Limb (tissue), 2 donors: ENCODE data around the gene RAD23B.
"Not testable (repeated sequence)": the region's sequence is repeated elsewhere in the genome, so short reads cannot be mapped to it uniquely, and the experiment has no call there.

Source experiments
- DNase-seq, 2 donors: peaks; one replicate each; pipeline ENCODE4 v3.0.0-alpha.2; 2016; ENCODE audit errors: extremely low spot score in 2 of 2

The RAD23B gene

DNA sequence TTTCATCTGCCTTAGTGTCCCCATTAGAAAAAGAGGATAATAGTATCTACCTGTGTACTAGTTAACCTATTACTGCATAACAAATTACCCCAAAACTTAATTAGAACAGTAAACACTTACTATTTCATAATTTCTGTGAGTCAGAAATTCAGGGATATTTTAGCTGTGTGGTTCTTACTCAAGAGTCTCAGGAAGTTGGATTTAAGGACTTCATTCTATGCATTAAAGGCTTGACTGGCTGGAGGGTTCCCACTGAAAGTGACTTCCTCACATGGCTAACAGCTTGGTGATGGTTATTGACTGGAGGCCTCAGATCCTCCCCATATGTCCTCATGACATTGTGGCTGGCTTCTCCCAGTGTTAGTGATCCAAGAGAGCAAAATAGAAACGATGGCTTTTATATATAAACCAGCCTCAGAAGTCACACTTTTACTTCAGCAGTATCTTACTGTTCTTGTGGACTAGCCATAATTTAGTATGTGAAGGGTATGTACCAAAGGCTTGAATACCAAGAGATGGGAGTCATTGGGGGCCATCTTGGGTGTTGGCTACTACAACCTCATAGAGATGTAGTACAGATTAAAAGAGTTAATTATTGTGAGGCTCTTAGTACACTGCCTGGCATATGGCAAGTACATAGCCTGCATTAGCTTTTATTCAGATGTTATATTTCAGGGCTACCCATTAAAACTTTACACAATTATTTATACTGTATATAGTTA, 9.9 kb downstream of the RAD23B start:
- DNase-seq: no peak

DNA sequence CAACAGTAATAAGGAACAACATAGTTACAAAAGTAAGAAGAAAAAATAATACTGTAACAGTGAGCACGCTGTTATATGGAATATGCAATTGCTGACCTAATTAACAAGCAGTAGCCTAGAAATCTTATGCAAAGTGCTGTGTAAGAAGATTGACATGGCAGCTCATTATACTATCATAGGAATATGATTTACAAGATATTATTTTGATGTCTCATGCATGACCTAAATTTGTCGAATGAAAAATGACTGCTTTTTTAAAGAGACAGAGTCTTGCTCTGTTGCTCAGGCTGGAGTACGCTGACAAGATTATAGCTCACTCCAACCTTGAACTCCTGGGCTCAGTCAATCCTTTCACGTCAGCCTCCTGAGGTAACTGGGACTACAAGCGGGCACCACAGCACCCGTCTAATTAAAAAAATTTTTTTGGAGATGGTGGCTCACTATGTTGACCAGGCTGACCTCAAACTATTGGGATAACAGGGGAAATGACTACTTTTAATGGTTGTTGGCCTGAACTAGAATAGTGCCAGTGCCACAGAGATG, 10.5 kb downstream of the RAD23B start:
- DNase-seq: no peak

DNA sequence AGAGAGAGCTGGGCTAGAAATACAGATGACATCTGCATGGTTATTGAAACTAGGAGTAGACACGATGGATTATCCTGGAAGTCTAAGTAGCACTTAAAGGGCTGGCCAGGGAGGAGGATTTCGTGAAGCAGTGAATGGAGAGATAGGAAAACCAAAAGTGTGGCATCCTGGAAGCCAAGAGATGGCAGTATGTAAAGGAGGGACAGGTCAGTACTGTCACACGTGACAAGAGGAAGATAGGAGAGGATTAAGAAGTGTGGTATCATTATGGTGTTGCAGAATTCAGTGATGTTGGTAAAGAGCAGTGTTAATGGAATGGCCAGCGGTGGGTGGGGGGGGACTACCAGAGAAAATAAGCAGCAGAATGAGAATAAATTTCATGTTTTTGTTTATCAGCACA, 11.7 kb downstream of the RAD23B start:
- no peak for DNase-seq

DNA sequence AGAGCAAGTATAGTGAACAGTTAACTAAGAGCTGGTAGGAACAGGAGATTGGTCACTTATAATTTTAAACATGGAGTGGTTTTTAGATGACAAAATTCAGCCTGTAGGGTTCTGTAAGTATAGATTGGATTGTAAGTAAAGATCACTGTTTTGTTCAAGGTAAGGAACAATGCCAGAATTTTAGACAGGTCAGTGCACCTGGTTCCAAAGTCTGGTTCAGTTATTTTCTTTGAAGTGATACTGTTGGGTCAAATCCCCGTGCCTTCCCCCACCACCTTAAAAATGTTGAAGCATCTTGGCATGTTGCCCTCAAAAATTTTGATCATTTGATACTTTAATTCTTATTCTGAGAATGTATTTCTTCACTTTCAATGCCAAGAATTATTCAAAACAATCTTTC, 12.9 kb downstream of the RAD23B start:
- no peak for DNase-seq

DNA sequence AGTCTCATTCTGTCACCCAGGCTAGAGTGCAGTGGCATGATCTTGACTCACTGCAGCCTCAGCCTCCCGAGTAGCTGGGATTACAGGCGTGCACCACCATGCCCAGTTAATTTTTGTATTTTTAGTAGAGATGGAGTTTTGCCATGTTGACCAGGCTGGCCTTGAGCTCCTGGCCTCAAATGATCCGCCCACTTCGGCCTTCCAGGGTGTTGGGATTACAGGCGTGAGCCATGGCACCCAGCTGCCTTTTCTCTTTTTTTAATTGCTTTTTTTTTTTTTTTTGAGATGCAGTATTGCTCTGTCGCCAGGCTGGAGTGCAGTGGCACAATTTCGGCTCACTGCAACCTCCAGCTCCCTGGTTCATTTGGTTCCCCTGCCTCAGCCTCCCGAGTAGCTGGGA, 13.5 kb downstream of the RAD23B start:
- not testable (repeated sequence) for DNase-seq

DNA sequence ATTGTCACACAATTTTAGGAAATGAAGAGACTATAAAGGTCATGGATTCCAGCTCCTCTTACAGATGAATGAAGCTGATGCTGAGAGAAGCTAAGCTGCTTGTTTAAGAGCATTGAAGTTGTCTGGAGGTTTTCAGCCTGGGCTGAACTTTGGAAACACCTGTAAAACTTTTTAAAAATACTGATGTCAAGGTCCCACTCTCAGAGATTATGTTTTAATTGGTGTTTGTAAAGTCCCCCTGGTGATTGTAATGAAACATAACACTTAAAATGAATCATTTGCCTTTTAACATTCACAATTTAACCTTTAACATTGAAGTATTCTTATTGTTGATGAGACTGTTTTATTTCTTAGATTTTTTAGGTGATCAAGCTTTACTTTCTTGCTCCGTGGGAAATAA, 16.4 kb downstream of the RAD23B start:
- no peak for DNase-seq

DNA sequence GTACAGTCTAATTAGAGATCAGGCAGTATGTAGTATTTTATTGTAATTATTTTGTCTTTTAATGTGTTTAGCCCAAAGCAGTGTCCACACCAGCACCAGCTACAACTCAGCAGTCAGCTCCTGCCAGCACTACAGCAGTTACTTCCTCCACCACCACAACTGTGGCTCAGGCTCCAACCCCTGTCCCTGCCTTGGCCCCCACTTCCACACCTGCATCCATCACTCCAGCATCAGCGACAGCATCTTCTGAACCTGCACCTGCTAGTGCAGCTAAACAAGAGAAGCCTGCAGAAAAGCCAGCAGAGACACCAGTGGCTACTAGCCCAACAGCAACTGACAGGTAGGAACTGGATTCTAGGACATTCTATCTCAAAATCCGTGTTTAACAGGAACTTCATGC, 23.2 kb downstream of the RAD23B start:
- DNase-seq: no peak

DNA sequence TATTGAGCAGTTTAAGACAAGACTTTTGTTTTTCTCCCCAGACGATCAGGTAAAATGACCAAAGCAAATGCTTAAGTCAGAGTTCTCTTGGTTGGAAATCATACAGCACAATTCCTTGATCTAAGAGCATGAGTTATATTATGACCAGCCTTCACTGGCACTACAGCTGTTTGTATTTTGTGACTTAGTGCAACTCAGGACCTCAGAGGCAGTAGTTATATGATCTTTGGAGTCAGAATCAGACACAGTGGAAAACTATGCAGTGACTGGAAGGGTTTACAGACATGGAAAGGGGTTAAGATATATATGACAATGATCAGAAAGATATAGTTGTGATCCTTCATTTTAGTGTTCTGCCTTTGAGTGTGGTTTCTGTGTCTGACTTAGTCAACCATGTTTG, 24.3 kb downstream of the RAD23B start:
- DNase-seq: no peak

DNA sequence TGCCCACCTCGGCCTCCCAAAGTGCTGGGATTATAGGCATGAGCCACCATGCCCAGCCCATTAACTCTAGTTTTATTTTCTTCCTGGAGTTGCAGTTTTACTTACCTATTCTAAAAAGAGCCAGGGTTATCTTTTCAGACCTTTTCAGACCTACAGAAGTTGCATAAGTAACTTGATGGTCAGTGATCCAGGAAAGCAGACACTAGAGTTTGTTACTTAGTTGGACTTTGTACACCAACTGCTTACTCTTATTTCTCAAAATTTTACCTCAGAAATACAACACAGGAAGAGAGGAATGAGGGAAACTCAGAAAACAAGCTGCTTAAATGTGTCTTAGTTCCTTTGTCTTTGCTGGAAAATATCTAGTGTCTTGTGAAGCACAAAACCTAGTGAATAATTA, 25.4 kb downstream of the RAD23B start:
- DNase-seq: no peak

DNA sequence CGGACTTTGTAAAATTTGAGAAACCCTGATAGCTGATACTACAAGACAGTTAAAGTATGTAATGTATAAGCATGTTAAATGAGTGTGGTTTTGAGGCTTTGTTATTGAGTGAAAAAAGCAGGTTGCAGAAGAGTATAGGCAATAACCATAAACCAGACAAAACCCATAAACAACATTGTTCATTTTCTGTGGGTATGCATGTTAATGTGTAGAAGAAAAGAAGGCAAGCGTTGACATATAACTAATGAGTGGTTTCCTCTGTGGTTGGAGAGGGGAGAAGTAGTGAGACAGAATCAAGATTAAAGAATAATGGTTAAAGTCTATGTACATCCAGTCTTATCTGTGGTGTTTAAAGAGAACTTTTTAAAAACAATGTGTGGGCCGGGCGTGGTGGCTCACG, 26.2 kb downstream of the RAD23B start:
- DNase-seq: no peak

DNA sequence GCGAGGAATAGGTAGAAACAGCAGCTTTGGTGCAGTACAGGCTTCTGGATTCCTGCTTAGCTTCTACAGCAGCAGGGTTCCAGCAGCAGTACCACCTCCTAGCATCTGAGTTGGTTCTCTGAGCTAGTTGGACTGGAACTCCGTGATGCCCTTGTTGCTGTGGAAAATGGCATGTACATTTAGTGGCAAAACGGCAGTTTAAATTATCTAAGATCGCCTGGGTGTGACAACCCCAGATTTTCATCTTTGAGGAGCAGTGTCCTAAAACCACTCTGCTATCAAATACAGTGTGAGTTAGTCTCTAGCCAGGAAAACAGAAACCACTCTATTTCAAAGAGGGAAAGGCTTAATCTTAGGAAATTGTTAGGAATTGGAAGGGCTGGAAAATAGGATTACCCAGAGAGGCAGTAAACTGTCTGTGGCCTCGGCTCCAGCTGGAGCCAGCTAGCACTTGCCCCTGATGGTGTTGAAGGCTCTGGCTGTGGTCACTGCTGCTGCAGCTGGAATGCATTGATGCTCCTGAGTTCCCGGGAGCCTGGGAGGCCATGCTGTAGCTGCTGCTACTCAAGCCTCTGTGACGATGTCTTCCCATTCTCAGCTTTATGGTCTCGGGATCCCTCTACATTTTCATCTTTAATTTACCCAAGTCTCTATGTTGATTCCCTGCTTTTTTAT, 29.4 kb downstream of the RAD23B start:
- no peak for DNase-seq

DNA sequence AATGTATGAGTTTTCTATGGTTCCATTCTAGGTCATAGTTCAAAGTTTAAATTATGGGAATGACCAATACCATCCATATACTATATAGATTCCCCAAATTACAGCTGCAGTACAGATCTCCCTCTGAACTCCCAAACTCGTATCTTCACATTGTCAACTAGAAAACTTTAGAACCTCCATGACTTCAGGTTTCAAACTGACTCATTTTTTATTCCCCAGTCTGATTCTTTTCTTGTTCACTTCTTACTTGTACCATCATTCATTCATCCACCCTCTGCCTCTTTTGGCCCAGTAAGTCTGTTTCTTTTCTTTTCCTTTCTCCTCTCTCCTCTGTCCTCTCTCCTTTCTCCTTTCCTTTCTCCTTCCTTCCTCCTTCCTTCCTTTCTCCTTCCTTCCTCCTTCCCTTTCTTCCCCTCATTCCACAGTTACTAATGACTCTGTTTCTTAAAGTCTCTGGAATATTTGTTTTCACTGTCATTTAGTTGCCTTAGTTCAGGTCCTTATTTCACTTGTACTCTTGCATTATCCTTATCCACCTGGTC, 30.5 kb downstream of the RAD23B start:
- no peak for DNase-seq

DNA sequence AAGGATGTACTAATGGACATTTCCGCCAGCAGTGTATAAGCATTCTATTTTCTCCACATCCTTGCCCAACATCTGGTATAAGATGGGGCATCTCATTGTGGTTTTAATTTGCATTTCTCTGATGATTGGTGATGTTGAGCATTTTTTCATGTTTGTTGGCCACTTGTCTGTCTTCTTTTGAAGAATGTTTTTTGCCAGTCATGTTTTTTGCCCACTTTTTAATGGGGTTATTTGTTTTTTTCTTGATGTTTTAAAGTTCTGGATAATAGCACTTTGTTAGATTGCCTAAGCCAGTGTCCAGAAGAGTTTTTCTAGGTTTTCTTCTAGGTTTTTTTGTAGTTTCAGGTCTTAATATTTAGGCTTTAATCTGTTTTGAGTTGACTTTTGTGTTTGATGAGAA, 31.7 kb downstream of the RAD23B start:
- DNase-seq: no peak

DNA sequence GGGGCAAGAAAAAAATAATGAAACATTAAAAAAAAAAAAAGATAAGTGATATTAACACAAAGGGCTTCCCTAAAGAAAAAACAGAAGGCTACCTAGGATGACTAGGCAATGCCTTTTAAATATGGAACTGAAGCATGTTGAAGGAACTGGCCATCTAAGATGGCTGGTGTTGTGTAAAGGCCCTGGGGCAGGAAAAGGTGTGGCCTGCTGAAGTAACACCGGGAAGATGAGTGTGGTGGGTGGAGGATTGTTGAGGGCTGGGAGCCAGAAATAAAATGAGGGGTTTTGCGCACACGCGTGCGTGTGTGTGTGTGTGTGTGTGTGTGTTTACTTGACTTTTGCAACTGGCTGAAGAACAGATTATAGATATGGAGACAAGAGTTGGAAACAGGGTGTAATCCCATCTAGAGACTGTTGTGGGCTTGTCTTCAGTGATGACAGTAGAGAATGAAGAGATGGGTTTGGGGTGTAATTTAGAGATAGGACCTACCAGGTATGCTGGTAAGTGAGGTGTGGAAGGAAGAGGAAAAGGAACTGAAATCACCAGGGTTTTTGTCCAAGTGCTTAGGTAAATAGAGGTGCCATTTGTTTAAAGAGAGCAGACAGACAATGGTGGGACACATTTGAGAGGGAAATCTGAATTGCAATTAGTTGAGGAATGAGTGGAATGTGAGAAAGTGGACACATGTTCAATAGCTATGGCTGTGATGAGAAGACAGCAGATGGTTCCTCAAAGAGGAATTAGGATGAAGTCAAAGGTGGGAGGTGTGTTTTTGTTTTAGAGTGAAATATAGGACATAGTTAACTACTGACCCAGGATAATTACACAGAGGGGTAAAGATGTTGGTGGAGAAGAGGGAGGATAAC, 33.9 kb downstream of the RAD23B start:
- DNase-seq: no peak

DNA sequence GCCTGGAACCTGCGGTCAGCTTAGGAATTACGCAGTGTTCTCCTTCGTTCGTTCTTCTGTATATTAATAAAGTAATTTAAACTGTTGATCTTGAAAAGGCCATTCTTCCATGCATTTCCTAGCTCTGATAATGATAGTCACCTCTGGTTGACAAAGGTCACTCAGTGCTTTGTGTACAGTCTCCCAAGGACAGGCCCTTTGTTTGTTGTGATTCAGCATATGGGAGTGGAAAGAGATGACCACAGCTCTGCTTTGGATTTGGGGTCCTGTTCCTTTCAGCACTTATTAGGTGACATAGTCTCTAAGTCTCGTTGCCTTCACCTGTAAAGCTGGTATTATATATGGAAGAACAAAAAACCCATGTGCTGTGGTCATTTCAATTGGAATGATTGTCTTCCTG, 39.6 kb downstream of the RAD23B start:
- DNase-seq: no peak

DNA sequence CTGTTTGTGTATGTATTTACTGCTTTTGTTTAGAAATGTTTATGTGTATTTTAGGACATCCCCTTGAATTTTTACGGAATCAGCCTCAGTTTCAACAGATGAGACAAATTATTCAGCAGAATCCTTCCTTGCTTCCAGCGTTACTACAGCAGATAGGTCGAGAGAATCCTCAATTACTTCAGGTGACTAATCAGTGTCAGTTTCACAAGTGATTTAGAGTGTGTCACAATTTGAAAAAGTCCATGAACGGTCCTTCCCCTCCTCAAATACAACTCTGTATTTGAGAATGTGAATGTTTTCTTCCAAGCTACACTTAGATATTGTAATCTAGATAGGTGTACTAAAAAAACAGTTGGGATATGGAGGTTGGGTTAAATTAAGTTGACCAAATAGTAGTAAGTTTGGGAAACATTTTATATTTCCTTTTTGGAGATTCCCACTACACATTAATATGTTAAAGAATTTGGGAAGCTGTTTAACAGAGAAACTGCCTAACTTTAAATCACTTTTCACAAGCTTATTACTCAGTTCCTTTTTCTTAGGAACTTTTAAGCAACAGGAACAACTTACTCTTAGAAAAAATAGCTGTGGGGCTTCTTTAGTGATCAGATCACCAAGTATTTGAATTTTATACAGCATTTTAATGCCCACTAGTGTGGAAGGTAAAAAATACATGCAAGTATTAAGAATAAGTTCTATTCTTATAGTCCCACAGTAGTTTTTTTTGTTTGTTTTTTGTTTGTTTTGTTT, 40.9 kb downstream of the RAD23B start:
- no peak for DNase-seq

DNA sequence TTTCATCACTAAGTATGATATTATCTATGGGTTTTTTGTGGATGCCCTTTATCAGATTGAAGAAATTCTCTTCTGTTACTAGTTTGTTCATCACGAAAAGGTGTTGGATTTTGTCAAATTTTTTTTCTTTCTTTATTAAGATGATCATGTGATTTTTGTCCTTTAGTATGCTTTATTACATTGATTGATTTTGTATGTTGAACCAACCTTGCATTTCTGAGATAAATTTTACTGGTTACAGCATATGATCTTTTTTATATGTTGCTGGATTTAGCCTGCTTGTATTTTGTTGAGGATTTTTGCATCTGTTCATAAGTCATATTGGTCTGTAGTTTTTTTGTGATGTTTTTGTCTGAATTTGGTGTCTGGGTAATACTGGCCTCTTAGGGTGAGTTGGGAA, 42.8 kb downstream of the RAD23B start:
- no peak for DNase-seq

DNA sequence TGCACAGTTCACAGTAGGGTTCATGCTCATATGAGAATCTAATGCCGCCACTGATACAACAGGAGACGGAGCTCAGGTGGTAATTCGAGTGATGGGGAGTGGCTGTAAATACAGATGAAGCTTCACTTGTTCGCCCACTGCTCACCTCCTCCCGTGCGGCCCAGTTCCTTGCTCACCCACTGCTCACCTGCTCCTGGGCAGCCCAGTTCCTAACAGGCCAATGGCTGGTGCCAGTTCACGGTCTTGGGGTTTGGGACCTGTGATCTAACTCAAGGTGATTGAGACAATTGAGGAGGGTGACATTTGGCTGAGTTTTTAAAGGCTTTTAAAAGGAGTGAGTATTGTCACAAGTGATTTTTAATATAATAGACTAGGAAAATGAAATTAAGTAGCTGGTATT, 45.4 kb downstream of the RAD23B start:
- no peak for DNase-seq

DNA sequence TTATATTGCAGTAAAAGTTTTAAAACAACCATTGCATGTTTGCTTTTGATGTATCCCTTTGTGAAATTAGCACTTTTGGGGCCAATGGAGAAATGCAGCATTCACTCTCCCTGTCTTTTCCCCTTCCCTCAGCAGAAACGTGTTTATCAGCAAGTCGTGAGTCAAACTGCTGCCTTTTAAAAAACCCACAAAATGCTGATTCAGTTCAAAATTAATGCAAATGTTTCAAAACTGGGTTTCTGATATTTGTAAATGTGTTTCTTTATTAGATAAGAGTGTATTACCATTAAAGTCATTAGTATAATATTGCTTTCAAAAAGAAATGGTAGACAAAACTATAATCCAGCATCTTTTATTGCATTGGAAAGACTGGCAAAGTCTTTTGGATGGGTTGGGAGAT, 47.3 kb downstream of the RAD23B start:
- no peak for DNase-seq

DNA sequence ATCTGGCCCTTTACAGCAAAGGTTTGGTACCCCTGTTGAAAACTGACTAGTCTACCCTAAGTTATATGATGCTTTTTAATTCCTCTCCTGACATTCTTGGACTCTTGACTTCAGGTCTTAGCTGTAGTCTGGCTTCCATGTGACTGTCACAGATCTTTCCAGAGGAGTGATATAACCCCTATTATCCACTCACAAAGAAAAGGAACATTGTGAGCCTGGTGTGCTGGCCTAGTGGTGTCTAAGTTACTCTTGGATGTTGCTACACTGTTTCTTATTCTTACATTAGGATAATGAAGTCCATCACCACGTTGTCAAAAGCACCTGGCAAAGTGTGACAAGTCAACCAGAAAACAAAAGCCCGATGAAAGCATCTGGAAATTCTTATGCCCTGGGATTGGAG, 49.8 kb downstream of the RAD23B start:
- DNase-seq: no peak

DNA sequence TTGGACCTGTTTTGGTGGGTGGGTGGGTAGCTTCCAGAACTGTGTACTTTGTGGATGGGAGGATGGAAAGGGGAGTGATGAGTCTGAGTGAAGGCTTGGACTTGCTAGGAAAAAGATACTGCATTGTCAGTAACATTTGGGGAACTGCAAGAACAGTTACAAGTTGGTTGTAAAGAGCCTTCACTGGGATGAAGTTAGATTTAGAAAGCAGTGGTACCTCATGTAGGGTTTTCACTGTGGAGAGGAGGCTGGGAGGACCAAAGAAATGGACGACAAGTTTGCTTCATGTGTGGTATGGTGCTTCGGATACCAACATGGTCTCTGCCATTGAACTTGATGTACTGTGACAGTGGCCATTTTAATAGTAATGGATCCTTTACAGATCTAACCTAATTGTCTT, 50.3 kb downstream of the RAD23B start:
- no peak for DNase-seq
